Stimulated activated CD8-positive, alpha-beta memory T cell treated with anti-CD3 and anti-CD28 coated beads, Interleukin-15, amount 100 ng/mL, for 1 hour (primary cell): Measurements from ENCODE around the gene BMPER.

ENCODE experiments used
- DNase-seq: peaks from one replicate; pipeline ENCODE4 v3.0.0-alpha.2; 2020; ENCODE audit warnings: low read depth

Gene BMPER

DNA sequence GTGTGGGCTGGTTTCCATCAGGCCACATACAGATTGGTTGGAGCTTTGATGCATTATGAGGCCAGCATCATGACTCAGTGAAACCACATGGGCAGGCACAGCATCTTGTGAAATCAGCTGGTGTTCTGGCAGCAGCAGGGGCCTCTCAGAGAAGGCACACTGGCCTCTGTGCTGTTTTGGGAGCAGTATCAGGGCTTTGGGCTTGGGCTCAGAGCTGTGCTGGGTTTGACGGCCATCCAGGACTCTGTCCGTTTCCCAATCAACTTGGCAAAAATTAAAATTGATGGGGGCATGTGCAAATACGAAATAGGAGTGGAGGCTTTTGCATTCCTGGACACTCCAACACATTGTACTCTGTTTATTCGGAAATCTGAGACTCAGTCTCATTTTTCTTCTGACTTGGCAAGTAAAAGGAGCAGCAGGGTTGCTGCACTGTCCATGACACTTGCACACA is 190.9 kb downstream of the BMPER start:
- no peak for DNase-seq

DNA sequence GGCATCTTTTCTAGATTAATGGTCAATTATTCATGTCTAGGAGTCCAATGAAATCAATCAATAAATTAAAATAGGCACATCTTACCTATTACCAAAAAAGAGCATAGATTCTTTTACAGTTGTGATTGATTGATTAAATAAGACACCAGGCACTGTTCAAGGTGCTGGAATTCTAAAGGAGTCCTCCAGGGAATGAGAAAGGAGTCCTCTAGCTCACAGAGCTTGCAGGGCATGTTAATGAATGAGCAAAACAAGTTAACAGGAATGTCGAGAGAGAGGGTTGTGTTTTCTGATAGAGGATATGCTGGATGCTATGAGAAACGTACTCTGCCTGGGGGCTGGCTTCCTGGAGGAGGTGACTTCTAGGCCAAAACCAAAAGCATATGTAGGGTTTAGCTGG is 191.4 kb downstream of the BMPER start:
- DNase-seq: no peak

DNA sequence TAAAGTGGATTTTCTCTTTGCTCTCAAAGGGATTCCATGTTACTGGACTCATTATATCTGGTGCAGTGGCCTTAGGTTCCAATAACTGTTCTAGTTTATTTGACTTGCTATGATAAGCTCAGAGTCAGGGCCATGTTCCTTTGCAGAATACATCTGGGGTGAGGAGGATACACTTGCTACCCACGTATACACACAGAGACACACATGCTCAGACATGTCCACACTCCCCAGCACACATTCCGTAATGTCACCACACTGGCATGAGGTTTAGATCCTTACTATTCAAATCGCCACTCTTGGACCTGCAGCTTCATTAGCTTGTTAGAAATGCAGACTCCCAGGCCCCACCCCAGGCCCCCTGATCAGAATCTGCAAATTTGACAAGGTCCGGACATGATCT is 195.3 kb downstream of the BMPER start:
- DNase-seq: no peak

DNA sequence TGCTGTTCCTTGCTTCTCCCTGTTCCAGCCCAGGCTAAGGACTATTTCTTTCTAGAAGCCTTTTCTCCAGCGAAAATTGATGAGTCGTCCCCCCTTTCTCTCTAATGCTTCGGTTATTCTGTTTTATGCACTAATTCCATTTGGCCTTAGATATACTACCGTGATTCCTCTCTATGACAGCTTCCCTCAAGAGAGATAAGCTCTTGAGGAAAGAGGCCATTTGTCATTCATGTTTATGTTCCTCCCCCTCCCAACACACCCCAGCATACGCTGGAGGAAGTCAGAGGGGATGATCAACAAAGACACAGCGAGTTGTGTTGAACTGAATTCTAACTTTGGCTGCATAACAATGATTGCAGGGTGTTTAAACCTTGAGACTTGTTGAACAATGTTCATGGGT is 198.8 kb downstream of the BMPER start:
- DNase-seq: no peak

DNA sequence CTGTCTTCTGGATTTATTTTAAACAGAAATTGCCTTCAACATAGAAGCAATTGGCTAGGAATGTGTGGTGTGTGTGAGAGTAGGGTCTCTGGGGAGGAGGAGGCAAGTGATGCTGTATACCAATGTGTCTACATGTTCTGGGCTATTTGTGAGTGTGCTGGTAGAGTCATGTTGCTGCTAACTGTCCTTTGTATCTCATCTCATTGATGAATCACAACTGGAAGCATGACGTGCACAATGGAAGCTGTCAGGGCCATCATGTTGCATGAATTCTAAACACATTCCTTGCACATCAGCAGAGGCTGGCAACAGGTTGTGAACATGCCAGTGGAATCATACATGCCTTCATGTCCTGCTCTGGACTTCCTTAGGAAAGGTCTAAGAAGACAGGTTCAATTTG is 199.7 kb downstream of the BMPER start:
- DNase-seq: no peak

DNA sequence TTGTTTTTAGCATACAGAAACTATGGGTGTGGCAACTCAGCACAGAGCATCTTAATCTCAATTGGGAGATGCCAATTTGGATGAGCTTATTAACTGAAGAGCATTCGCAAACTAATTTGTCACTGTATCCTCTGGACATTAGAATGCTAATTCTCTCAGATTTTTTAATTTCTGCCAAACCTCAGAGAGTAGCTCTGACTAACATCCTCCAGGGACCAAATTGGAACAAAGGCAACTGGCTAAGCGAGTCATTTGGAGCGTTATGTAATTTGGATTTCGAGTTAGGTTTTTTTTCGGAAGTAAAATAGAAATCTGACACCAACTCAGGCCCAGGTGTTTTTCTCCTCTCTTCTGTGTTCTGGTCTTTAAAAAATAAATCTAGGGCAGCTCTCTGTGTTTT is 201.9 kb downstream of the BMPER start:
- no peak for DNase-seq

DNA sequence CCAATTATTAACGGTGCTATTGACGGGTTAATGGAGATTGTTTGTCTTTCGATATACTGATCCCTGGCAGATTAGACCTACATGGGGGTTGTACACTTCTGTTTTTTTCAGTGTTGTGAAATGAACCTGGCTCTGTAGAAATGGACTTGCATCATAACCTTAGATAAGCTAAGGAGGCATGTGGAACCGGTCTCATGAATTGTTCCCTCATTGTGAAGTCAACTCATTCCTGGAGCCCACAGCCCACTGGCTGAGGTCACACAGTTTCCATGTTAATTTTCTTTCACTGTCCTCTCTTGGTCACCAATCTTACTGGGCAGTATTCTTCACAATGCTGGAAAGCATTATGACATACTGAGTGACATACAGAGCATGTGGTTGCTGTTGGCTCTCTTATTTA is 202.8 kb downstream of the BMPER start:
- no peak for DNase-seq

DNA sequence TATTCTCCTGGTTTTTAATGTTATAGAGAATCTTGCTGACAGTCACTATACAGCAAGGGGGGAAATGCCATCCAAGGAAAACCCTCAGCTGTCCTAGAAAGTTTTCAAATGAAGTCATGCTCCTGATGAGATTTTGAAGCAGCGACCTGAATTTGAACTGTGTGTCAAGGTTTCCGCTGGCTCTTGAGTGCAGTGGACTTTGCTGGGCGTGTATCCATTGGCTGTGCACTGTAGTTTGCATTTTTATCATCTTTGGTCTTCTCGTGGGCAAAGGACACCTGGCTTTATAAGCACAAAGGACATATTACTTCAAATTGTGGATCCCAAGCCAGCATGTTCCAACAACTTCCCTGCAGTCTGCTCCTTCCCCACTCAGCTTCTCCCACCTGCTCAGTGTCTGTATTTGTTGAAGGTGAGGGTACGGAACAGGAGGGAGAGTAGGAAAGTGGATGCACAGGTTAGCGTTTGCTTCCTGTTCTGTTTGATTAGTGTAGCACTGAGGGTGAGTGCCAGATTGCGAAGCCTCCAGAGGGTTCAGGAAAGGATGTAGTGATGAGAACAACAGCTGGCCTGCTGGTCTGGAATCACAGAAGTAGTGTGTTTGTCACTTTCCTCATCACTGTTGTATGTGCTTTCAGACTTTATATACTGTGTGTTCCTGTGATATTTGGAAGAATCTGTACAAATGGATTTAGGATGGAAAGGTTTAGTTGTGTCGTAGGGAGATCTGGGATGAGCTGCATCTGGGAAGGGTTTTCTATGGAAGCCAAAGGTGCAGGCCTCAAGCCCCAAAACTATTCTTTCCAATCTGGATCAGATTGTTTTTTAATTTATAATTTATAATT is 204.8 kb downstream of the BMPER start:
- no peak for DNase-seq

DNA sequence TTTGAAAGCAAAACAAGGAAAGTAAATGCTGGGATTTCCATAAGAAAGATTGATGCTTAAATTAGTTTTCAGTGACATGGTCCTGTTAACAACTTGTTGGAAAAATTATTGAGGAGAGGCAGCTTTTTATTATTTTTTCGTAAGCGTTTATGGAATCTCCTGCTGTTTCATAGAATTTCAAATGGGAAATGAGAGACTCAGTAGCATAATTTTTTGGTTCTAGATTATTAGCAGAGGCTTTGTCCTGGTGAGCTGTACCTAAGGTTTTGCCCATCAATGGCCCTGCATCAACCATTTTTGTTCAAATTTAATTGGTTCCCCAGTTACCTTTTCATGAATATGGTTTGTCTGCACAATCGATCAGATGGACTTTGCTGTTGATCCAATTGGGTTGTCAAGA is 205.7 kb downstream of the BMPER start:
- no peak for DNase-seq

DNA sequence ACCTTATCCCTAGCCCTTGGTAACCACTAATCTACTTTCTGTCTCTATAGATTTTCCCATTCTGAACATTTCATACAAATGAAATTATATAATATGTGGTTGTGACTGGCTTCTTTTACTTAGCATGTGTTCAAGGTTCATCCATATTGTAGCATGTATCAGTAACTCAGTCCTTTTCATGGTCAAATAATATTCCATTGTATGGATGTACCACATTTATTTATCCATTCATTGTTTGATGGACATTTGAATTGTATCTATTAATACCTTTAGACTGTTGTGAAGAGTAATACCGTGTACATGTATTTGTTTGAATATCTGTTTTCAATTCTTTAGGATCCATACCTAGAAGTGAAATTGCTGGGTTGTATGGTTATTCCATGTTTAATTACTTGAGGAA is 210.2 kb downstream of the BMPER start:
- no peak for DNase-seq

DNA sequence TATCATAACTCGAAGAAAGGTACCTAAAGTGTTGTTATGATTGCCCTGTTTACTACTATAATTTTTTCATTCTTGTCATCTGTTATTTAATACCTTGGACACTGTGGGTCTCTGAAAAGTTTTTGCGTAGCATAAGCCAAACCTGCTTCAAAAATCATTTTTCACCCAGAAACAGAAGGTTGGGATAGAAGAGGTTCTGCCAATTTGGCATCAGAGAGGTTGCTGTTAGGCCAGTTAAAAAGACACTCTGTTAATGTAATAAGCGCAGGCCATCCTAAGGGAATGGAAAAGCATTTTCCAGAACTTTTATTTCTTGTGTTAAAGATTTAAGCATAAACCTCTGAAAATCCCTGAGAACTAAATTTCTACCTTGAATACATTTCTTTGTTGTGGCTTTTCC is 212.2 kb downstream of the BMPER start:
- no peak for DNase-seq

DNA sequence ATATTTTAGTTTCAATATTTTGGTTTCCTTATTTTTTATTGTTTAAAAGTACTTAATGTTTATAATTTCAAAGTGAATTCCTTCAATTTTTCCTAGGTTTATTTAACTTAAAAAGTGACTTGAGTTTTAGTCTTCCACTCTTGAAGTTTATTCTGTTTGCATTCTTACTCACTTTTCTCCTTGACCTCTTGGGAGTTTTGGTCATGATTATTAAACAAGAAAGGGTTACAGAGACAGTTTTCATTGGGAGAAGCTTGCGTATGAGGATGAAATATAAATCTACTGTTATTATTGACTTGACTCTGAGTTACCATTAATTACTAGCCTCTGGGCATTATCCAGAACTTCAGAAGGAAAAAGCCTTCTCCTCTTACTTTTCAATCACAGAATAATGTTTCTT is 216.0 kb downstream of the BMPER start:
- DNase-seq: no peak

DNA sequence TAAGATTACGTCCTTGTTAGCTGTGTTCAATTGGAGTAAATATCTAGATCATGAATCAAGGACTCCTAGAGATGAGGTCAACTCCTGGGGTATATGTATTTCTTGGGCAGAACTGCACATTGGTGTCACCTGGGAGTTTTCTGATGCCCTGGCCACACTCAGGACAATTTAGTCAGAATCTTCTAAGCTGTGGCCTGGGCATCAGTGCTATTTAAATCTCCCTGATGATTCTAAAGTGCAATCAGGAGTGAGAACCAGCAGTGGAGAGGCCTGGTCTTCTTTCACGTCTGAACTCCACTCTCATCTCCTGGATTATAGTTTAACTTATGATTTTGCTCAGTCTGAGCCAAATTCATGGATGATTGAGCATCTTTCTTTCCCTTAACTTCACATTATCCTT is 218.0 kb downstream of the BMPER start:
- no peak for DNase-seq

DNA sequence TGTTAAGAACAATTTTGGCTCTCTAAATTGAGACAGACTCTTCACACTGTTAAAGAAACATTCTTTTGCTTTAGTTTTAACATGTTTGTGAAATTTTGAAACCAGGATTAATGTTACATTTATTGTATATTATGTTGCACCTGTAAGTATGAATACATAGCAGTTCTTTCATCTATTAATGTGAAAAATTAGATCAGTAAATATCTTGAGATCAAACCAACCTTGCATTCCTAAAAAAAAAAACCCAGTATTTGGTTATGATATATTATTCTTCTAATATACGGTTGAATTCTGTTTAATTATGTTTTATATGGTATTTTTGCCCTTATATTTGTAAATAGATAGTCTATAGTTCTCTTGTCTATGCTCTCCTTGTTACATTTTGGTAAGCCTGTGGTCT is 219.4 kb downstream of the BMPER start:
- DNase-seq: no peak

DNA sequence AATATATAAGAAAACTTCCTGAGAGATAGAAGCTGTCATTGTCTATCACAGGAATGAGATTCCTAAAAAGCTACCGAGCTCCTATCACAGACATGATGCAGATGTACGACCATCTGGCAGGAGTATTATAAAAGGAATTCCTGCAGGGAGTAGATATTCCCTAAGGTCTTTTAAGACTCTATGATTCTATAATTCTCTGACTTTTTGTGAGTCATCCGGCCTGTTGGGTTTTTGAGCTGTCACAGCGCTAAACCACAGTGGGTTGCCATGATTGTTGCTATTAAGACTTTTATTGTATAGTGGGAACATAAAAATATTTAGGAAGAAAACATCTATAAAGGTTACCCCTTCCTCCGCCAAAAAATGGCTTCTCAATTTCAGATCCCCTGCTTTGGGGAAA is 223.4 kb downstream of the BMPER start:
- no peak for DNase-seq

DNA sequence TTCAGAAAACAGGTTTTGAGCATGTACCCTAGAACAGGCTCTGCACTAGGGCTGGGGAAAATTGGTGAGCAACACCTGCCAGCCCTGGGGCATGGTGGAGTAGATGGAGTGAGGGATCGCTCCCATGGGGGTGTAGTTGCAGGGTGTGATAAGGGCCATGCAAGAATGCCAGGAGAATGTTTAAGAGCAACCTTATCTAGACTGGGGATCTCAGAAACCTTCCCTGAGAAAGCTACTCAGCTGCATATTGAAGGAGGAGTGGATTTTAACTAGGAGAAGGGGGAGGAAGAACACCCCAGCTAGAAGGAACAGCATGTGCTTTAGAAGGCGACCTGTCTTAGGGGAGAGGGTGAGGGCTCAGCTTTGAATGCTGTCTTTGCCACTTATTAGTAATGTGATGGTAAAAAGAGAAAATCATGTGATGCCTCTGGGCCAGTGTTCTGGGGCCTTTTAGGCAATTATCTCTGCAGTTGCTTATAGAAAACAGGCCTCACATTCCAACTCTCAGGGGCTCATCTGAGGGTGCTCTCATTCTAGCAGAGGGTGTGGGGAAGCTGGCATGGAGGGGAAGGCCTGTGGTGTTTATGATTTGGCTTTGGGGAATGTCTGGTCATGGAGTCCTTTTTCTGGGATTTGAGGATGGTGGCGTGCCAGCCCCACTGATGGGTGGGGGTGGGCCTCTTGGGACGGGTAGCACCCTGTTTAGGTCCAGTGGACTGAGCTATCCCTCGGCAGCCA is 225.4 kb downstream of the BMPER start:
- no peak for DNase-seq

DNA sequence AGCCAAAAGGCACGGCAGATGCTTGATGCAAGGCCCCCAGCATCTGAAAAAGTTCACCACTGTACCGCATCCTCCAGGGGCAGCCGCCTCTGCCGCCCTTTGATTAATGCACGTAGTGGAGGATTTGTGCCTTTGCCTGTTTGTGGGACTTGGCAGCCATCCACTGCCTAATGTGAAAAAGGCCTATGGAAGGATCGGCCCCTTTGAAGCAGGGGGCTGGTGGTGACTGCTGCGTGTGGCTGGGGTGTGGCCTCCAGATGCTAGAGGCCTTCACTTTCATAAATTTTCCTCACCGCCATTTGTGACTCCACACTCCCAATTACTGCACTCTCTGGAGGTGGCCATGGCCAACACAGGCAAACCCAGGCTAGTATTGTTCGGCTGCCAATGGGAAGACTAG is 226.0 kb downstream of the BMPER start:
- DNase-seq: no peak

DNA sequence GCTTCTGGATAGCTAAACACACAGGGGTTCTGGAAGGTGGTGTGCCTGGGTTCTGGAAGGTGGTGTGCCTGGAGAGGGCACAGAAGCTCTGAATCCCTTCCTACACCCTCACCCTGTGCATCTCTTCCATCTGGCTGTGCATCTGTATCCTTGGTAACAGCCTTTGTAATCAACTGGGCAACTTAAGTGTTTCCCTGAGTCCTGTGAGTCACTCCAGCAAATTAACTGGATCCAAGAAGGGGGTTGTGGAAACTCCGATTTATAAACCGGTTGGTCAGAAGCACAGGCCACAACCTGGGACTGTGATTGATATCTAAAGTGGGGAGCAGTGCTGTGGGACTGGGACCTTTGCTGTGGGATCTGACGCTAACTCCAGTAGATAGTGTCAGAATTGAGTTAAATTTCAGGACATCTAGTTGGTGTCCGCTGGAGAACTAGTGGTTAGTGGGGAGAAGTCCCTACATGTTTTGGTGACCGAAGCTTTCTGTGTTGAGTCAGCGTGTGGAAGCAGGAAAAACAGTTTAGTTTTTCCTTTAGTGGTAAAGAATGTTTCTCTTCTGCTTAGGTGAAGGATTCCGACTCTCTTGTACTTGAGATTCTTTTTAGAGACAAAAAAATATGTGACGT is 228.1 kb downstream of the BMPER start:
- no peak for DNase-seq

DNA sequence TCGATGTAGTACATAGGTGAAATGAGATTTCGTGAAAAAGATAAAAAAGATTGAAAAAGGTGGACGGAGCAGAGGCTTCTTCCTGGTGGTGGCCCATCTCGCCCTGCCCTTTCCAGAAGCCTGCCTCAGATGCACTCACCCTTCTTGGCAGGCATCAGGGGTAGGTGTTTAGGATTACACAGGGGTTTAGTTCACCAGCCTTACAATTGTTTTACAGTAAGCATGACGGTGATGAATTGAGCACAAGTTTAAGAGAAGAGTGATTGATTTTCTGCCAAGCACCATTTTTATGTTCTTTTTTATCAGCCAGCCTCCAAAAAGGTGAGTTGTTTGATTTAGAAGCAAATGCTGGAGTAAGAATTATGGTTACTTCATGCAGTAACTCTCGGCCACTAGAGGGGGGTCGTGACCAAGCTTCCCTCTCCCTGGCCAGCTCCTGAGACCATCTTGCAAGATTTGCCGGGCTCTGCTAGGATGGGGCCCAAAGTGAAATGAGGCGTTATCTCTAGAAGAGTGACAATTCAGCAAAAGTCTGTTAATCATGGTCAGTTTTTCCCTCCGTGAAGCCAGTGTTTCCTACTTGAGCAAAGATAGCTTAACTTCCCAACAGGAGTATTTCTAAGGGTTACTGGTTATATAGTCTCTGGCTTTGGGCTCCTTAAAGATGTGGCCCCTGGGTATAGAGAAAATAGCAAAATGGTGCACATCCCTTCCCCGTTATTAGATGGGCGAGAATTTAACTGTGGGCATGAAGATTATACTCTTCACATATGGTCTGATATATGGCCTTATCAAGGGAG is 228.8 kb downstream of the BMPER start:
- DNase-seq: no peak

DNA sequence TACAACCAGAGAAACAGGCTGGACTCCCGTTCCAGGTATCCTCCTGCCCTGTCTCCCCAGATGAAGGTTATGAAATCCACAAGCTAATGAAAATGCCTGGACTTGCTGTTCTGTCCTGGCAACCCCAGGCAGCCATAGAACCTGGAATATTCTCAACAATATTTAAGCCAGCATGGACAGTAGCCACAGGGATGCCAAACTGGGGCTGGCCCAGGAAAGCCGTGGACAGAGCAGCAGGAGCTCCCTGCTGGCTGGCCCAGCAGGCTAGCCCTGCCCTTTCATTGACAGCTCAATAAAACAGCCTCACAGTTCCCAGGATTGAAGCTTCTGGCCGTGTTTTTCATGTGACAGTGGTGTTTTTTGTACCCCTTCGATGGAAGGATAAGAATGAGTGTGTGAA is 230.6 kb downstream of the BMPER start:
- DNase-seq: no peak

DNA sequence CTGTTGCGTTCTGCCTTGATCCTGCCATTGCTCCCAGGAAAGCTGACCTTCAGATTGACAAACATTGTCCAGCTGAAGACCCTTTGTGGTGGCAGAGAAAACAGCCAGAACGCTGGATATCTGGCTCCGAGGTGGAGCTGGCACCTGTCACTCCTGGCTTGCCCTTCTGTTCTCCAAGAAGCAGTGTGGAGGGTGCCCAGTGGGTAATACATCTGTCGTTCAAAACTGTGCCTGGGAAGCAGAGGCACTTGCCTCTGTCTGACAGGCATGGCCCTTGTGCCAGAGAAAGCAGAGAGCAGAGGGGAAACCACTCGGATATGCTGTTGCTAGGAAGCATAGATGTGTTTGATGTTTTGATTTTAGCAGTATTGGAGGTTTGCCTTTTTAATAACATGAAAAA is 231.4 kb downstream of the BMPER start:
- DNase-seq: no peak

DNA sequence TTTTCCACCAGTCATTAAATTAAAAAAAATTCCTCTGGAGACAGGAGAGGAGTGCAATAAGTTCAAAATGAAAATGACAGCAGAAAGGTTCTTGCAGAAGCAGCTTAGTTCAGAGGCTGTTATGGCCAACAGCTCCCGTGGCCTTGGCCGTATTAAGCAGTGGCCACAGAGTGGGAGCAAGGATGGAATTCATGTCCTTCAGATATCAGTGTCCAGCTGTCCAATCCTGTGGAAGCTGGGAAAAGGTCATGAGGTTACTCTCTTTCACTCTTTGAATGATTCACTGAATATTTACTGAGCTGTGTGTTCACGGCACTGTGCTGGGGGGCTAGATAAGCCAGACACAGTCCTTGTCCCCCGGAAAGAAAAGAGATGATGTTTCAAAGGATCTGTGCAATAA is 231.8 kb downstream of the BMPER start:
- no peak for DNase-seq
